ENCODE measurements around the gene RBSN.

GRCh38 chr3:15097891-15098290 is 1.1 kb downstream of the RBSN start:
- no peak for TF ChIP-seq CTCF (IDR thresholded peaks at IDR 0.05)
- TF ChIP-seq POLR2A (IDR thresholded peaks at IDR 0.05): no peak

All from Peyer's patch (tissue), 4 donors.